PC-3 (cell line): ENCODE data around the gene ANKHD1. TPM values are rescaled to one million over a fixed set of nuclear protein-coding genes. Genes with fewer than 3 reads are reported as not detected.
A peak's percentile ranks its signal among the peaks of the same experiment; 100 is the strongest.
"Not testable (repeated sequence)": the region's sequence is repeated elsewhere in the genome, so short reads cannot be mapped to it uniquely, and the experiment has no call there.

Experiments used
- ATAC-seq: fragments of 200-7000 bp; cut with Tn5 transposase; 2 replicates; pipeline ENCODE4 v1.9.1; 2020; ENCODE audit warnings: mild to moderate bottlenecking, moderate library complexity
- BruUV-seq: library from RNA; stranded (reverse); fragments of 400-500 nt; replicated peaks from 2 replicates; lab custom pipeline; 2021; lab: Mats Ljungman, UMichigan
- CTCF ChIA-PET: fragments of 300-600 bp; sonication (Branson Sonifier 250); formaldehyde crosslinking; loops from one replicate; lab custom pipeline; 2022; ENCODE audit warnings: antibody characterized with exemption; lab: Charles Lee
- POLR2A ChIA-PET: fragments of 300-600 bp; sonication (Branson Sonifier 250); formaldehyde crosslinking; loops from one replicate; lab custom pipeline; 2022; ENCODE audit warnings: antibody characterized with exemption; ENCODE audit not compliant: unreplicated experiment; lab: Charles Lee
- DNase-seq: peaks from one replicate; pipeline ENCODE4 v3.0.0-alpha.2; 2015
- H2AFZ ChIP-seq: fragments of 300-600 bp; sonication (generic); 2 replicates; pipeline ENCODE4 v1.6.0; 2016; ENCODE audit warnings: antibody characterized with exemption, low read length
- H3F3A ChIP-seq: fragments of 300-600 bp; sonication (generic); one replicate; pipeline ENCODE4 v1.6.0; 2017; ENCODE audit warnings: antibody characterized with exemption, low read length, control low read depth, mild to moderate bottlenecking; ENCODE audit not compliant: unreplicated experiment
- H3K27ac ChIP-seq: fragments of 300-600 bp; sonication (generic); 2 replicates; pipeline ENCODE4 v1.5.1; 2016; ENCODE audit warnings: mild to moderate bottlenecking, low read length
- H3K27me3 ChIP-seq: fragments of 300-600 bp; sonication (generic); 2 replicates; pipeline ENCODE4 v1.6.1; 2016; ENCODE audit warnings: low read length, mixed read lengths
- H3K36me3 ChIP-seq: fragments of 300-600 bp; sonication (generic); 2 replicates; pipeline ENCODE4 v1.6.1; 2016; ENCODE audit warnings: low read depth, mixed run types, low read length, mixed read lengths
- H3K4me1 ChIP-seq: fragments of 300-600 bp; sonication (generic); 2 replicates; pipeline ENCODE4 v1.5.1; 2016; ENCODE audit warnings: low read length; ENCODE audit not compliant: insufficient read depth
- H3K4me2 ChIP-seq: fragments of 300-600 bp; sonication (generic); 2 replicates; pipeline ENCODE4 v1.6.0; 2016; ENCODE audit warnings: low read length
- H3K4me3 ChIP-seq: fragments of 300-600 bp; sonication (generic); 2 replicates; pipeline ENCODE4 v1.5.1; 2016; ENCODE audit warnings: mild to moderate bottlenecking, low read length, mixed read lengths
- H3K79me2 ChIP-seq: fragments of 300-600 bp; sonication (generic); 2 replicates; pipeline ENCODE4 v1.6.1; 2017; ENCODE audit warnings: low read length, mixed read lengths
- H3K9ac ChIP-seq: fragments of 300-600 bp; sonication (generic); 2 replicates; pipeline ENCODE4 v1.6.0; 2016; ENCODE audit warnings: mild to moderate bottlenecking, low read length
- H3K9me2 ChIP-seq: fragments of 300-600 bp; sonication (generic); replicated peaks from 2 replicates; pipeline ENCODE4 v1.6.1; 2016; ENCODE audit warnings: mixed run types, low read length, mixed read lengths
- H3K9me3 ChIP-seq: fragments of 300-600 bp; sonication (generic); 2 replicates; pipeline ENCODE4 v1.6.1; 2016; ENCODE audit warnings: low read length, mixed read lengths
- H4K20me1 ChIP-seq: fragments of 300-600 bp; sonication (generic); 2 replicates; pipeline ENCODE4 v1.6.1; 2016; ENCODE audit warnings: low read length, mixed read lengths
- EZH2 ChIP-seq: fragments of 300-600 bp; sonication (generic); IDR thresholded peaks from one replicate; pipeline ENCODE4 v1.6.1; 2017; ENCODE audit warnings: antibody characterized with exemption, mild to moderate bottlenecking, low read length; ENCODE audit not compliant: unreplicated experiment
- EZH2phosphoT487 ChIP-seq: fragments of 300-600 bp; sonication (generic); IDR thresholded peaks from 2 replicates; pipeline ENCODE4 v1.6.1; 2018; ENCODE audit warnings: mild to moderate bottlenecking, antibody characterized with exemption, low read length, borderline replicate concordance
- intact Hi-C: fragments of 100-400 bp; cut with micrococcal nuclease; formaldehyde crosslinking; loops from 2 replicates; pipeline ENCODE4 v1.9.0; 2023
- total RNA-seq: library from RNA; depleted of rRNA; stranded (reverse); fragments of >200 nt; gene quantifications from 2 replicates; pipeline ENCODE4 v1.2.3, GENCODE V29; 2014
- TF ChIP-seq, protein P1 (sequence below): fragments of 300-600 bp; sonication (generic); conservative IDR thresholded peaks from 2 replicates; pipeline ENCODE4 v1.5.1; 2017; ENCODE audit warnings: antibody characterized with exemption, low read depth, mild to moderate bottlenecking, low read length

The ANKHD1 gene
- total RNA-seq, 1 experiment from 2014 or later = 64.6 TPM

- DNase-seq (no peak), ATAC-seq (peak; percentile 56)
- no peak overlapping the region for H3K27ac ChIP-seq
- no peaks in the 10 kb centered on the region for H3K27me3 ChIP-seq
- H3K4me2 ChIP-seq = no peak overlapping the region
- TF ChIP-seq EZH2 = no peak
- no peak for TF ChIP-seq EZH2phosphoT487
- TF ChIP-seq, protein P1, sequence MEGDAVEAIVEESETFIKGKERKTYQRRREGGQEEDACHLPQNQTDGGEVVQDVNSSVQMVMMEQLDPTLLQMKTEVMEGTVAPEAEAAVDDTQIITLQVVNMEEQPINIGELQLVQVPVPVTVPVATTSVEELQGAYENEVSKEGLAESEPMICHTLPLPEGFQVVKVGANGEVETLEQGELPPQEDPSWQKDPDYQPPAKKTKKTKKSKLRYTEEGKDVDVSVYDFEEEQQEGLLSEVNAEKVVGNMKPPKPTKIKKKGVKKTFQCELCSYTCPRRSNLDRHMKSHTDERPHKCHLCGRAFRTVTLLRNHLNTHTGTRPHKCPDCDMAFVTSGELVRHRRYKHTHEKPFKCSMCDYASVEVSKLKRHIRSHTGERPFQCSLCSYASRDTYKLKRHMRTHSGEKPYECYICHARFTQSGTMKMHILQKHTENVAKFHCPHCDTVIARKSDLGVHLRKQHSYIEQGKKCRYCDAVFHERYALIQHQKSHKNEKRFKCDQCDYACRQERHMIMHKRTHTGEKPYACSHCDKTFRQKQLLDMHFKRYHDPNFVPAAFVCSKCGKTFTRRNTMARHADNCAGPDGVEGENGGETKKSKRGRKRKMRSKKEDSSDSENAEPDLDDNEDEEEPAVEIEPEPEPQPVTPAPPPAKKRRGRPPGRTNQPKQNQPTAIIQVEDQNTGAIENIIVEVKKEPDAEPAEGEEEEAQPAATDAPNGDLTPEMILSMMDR = no peak
- no TSS peak for BruUV-seq
- no peaks in the 10 kb centered on the region for H4K20me1 ChIP-seq
- no peak overlapping the region for H3K4me3 ChIP-seq
- H3K9ac ChIP-seq = no peak overlapping the region
- CTCF ChIA-PET = no interaction called here
- no peaks in the 10 kb centered on the region for H3F3A ChIP-seq
- no peaks in the 10 kb centered on the region for H3K79me2 ChIP-seq
- H2AFZ ChIP-seq = no peak overlapping the region
- intact Hi-C loops = no loop called here
- no peaks in the 10 kb centered on the region for H3K9me3 ChIP-seq
- H3K4me1 ChIP-seq = peaks cover 6% of the 10 kb centered on the region; the same call in 1 of the 2 replicates
- peaks cover 24% of the 10 kb centered on the region for H3K36me3 ChIP-seq
- POLR2A ChIA-PET = no interaction called here
- H3K9me2 ChIP-seq = no peaks in the 10 kb centered on the region
Measured at GRCh38 chr5:140480310-140481014, 78.8 kb downstream of the ANKHD1 start.

DNA sequence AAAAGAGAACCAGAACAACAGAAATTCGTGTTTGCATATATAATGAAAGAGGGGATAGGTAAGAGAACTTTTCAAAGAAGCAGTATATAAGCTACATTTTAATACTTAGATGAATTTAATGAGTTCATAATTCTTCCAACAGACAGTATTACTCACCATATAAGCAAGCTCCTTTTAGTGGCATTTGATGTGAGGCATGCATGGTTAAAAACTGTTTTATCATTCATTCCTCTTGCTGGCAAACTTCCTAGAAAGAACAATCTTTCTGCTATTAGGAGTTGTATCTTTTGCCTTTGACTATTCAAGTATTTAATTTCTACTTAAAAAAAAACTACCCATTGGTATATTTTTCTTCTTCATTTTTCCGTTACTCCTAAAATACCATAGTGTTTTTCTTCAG, 80.1 kb downstream of the ANKHD1 start:
- CTCF ChIA-PET = no interaction called here
- H2AFZ ChIP-seq = no peak overlapping the region
- H3K9me3 ChIP-seq = no peaks in the 10 kb centered on the region
- no peak overlapping the region for H3K27ac ChIP-seq
- no peaks in the 10 kb centered on the region for H4K20me1 ChIP-seq
- intact Hi-C loops = no loop called here
- H3K36me3 ChIP-seq = peaks cover 32% of the 10 kb centered on the region
- peak; percentile 11 for DNase-seq
- H3K4me2 ChIP-seq = no peak overlapping the region
- H3K27me3 ChIP-seq = no peaks in the 10 kb centered on the region
- H3K9me2 ChIP-seq = no peaks in the 10 kb centered on the region
- H3K9ac ChIP-seq = no peak overlapping the region
- POLR2A ChIA-PET = interaction anchor here (0.6 kb wide), 1 partner anchor 76 kb away, joined by 8 read pairs; no protein-coding TSS in a partner anchor
- no peak overlapping the region for H3K4me3 ChIP-seq
- BruUV-seq = no TSS peak
- H3F3A ChIP-seq = no peaks in the 10 kb centered on the region
- H3K4me1 ChIP-seq = peaks cover 6% of the 10 kb centered on the region; the same call in 1 of the 2 replicates
- ATAC-seq = peak; percentile 64; the same call in 1 of the 2 replicates
- no peak for TF ChIP-seq EZH2phosphoT487
- TF ChIP-seq, protein P1 = no peak
- TF ChIP-seq EZH2 = no peak
- H3K79me2 ChIP-seq = no peaks in the 10 kb centered on the region

DNA sequence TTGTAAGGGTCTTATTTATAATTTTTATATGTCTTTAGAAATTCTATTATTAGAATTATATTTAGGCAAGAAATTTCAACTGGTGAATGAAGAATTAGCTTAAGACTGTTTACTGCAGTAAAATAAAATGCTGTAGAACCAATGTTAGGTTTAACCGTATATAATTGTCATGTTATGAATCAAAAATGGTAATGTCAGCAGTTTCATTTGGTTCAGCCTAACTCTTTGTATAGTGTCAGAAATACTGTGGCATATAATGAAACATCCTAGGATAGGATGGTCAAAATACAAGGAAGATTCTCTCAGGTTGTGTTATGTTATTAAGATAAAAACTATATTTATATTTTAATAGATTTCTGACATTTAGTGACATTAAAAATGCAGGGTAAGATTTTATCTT, 81.4 kb downstream of the ANKHD1 start:
- BruUV-seq = no TSS peak
- intact Hi-C loops = no loop called here
- no peak for DNase-seq
- no peaks in the 10 kb centered on the region for H3K27me3 ChIP-seq
- H3K27ac ChIP-seq = no peak overlapping the region
- H3K4me1 ChIP-seq = peaks cover 6% of the 10 kb centered on the region; the same call in 1 of the 2 replicates
- no peaks in the 10 kb centered on the region for H3K79me2 ChIP-seq
- no peak overlapping the region for H3K9ac ChIP-seq
- CTCF ChIA-PET = no interaction called here
- peaks cover 33% of the 10 kb centered on the region for H3K36me3 ChIP-seq
- no peaks in the 10 kb centered on the region for H3K9me3 ChIP-seq
- H3K9me2 ChIP-seq = no peaks in the 10 kb centered on the region
- no peak overlapping the region for H2AFZ ChIP-seq
- H3K4me2 ChIP-seq = no peak overlapping the region
- H3F3A ChIP-seq = no peaks in the 10 kb centered on the region
- ATAC-seq = no peak
- H3K4me3 ChIP-seq = no peak overlapping the region
- H4K20me1 ChIP-seq = no peaks in the 10 kb centered on the region
- POLR2A ChIA-PET = no interaction called here
- TF ChIP-seq EZH2phosphoT487 (no peak), EZH2 (no peak)

- H3K9me2 ChIP-seq, H3K4me2 ChIP-seq, H3K27me3 ChIP-seq, H3K4me3 ChIP-seq, H4K20me1 ChIP-seq, CTCF ChIA-PET, H3F3A ChIP-seq, DNase-seq, H3K79me2 ChIP-seq, POLR2A ChIA-PET, BruUV-seq, intact Hi-C loops, H3K9me3 ChIP-seq, H3K9ac ChIP-seq, ATAC-seq, H3K4me1 ChIP-seq, H2AFZ ChIP-seq, H3K27ac ChIP-seq: not testable (repeated sequence)
- H3K36me3 ChIP-seq = peaks cover 45% of the 10 kb centered on the region
Measured at GRCh38 chr5:140488141-140488540, 86.5 kb downstream of the ANKHD1 start.
